GM12878 (cell line): ENCODE results near the gene SNRPD2. TPM values are rescaled to one million over a fixed set of nuclear protein-coding genes. Genes with fewer than 3 reads are reported as not detected.

Experiments used
- ATAC-seq: fragments of 200-7000 bp; cut with Tn5 transposase; 3 replicates; pipeline ENCODE4 v1.9.1; 2020; ENCODE audit warnings: mild to moderate bottlenecking, moderate library complexity
- BruUV-seq: library from RNA; stranded (reverse); fragments of 400-500 nt; replicated peaks from 2 replicates; lab custom pipeline; 2021; lab: Mats Ljungman, UMichigan
- CTCF ChIA-PET: fragments of 300-600 bp; sonication (Branson Sonifier 250); formaldehyde crosslinking; extraction: SDS; loops from one replicate; lab custom pipeline; 2021; ENCODE audit warnings: inconsistent platforms; lab: Yijun Ruan, JAX
- POLR2A ChIA-PET: fragments of 350-600 bp; formaldehyde crosslinking; extraction: SDS; loops from one replicate; lab custom pipeline; 2021; ENCODE audit warnings: inconsistent platforms; lab: Charles Lee
- RAD21 ChIA-PET: fragments of 300-600 bp; sonication (Branson Sonifier 250); formaldehyde crosslinking; loops from one replicate; lab custom pipeline; 2023; ENCODE audit warnings: antibody characterized with exemption; ENCODE audit not compliant: unreplicated experiment; lab: Charles Lee
- SMC1A ChIA-PET: fragments of 300-600 bp; sonication (Branson Sonifier 250); formaldehyde crosslinking; loops from one replicate; lab custom pipeline; 2023; ENCODE audit not compliant: unreplicated experiment, uncharacterized antibody; lab: Charles Lee
- DNase-seq: peaks from one replicate; pipeline ENCODE4 v3.0.0-alpha.2; 2011; ENCODE audit warnings: low read depth, low spot score
- FAIRE-seq: peaks from 3 replicates; lab custom pipeline; 2011; peaks lifted over from hg19 to GRCh38; lab: Jason Lieb, UNC
- H2AFZ ChIP-seq: 2 replicates; pipeline ENCODE4 v1.6.0; 2011; ENCODE audit warnings: low read depth, low read length, control low read depth; ENCODE audit not compliant: control insufficient read depth
- H3K27ac ChIP-seq: 2 replicates; pipeline ENCODE4 v1.5.1; 2011; ENCODE audit warnings: control low read depth; ENCODE audit not compliant: control insufficient read depth, insufficient read depth
- H3K27me3 ChIP-seq, 2 experiments: replicated peaks in 1 of 2; 2 replicates each; pipeline versions ENCODE4 v1.6.0 to v1.6.1; 2011; ENCODE audit warnings: low read length in 1 of 2; ENCODE audit not compliant: control insufficient read depth in 2 of 2, insufficient read depth in 2 of 2
- H3K36me3 ChIP-seq, 2 experiments: 2 replicates each; pipeline ENCODE4 v1.5.1; 2011; ENCODE audit warnings: low read length in 1 of 2; ENCODE audit not compliant: control insufficient read depth in 2 of 2, insufficient read depth in 2 of 2
- H3K4me1 ChIP-seq: 2 replicates; pipeline ENCODE4 v1.6.1; 2011; ENCODE audit warnings: mild to moderate bottlenecking, low read length, moderate library complexity, mixed read lengths; ENCODE audit not compliant: control insufficient read depth, insufficient read depth
- H3K4me2 ChIP-seq: 2 replicates; pipeline ENCODE4 v1.6.0; 2011; ENCODE audit warnings: control low read depth; ENCODE audit not compliant: control insufficient read depth, insufficient read depth
- H3K4me3 ChIP-seq: fragments of 200-600 bp; sonication (generic); 2 replicates; pipeline ENCODE4 v1.5.1; 2016
- H3K79me2 ChIP-seq: 2 replicates; pipeline ENCODE4 v1.6.0; 2011; ENCODE audit warnings: low read length; ENCODE audit not compliant: control insufficient read depth, insufficient read depth
- H3K9ac ChIP-seq: 2 replicates; pipeline ENCODE4 v1.8.0; 2011; ENCODE audit warnings: low read length, control low read depth, mixed read lengths; ENCODE audit not compliant: control insufficient read depth, insufficient read depth
- H3K9me3 ChIP-seq: replicated peaks from 3 replicates; pipeline ENCODE4 v1.5.1; 2011; ENCODE audit warnings: mild to moderate bottlenecking, low read length; ENCODE audit not compliant: control insufficient read depth, insufficient read depth
- H4K20me1 ChIP-seq: 2 replicates; pipeline ENCODE4 v1.6.0; 2011; ENCODE audit not compliant: control insufficient read depth, insufficient read depth
- CREM ChIP-seq: IDR thresholded peaks from 2 replicates; pipeline ENCODE4 v1.6.1; 2014; ENCODE audit warnings: antibody characterized with exemption, low read depth
- EED ChIP-seq: sonication (generic); IDR thresholded peaks from 2 replicates; pipeline ENCODE4 v1.6.1; 2016; ENCODE audit warnings: antibody characterized with exemption, low read depth
- ESRRA ChIP-seq: IDR thresholded peaks from 2 replicates; pipeline ENCODE4 v1.6.1; 2012; ENCODE audit warnings: mild to moderate bottlenecking, low read length, improper control_type of control experiment
- FOS ChIP-seq: IDR thresholded peaks from 3 replicates; pipeline ENCODE4 v1.6.1; 2011; ENCODE audit warnings: borderline replicate concordance; ENCODE audit not compliant: insufficient read length; ENCODE audit errors: extremely low read depth
- HDGF ChIP-seq: fragments of 450-650 bp; IDR thresholded peaks from 2 replicates; pipeline ENCODE4 v1.6.1; 2016; ENCODE audit warnings: antibody characterized with exemption
- IKZF1 ChIP-seq: fragments of 450-650 bp; conservative IDR thresholded peaks from 2 replicates; pipeline ENCODE4 v1.6.1; 2017; ENCODE audit warnings: antibody characterized with exemption, mild to moderate bottlenecking
- KLF5 ChIP-seq: fragments of 450-650 bp; IDR thresholded peaks from 2 replicates; pipeline ENCODE4 v1.6.1; 2014; ENCODE audit warnings: mild to moderate bottlenecking; ENCODE audit not compliant: partially characterized antibody
- MTA2 ChIP-seq: fragments of 450-650 bp; IDR thresholded peaks from 2 replicates; pipeline ENCODE4 v1.6.1; 2016; ENCODE audit warnings: low read depth, mild to moderate bottlenecking, moderate library complexity
- MTA3 ChIP-seq: IDR thresholded peaks from 2 replicates; pipeline ENCODE4 v1.6.1; 2012; ENCODE audit warnings: low read length, inconsistent platforms, borderline replicate concordance
- NFYB ChIP-seq: IDR thresholded peaks from 2 replicates; pipeline ENCODE4 v1.6.1; 2011; ENCODE audit warnings: low read depth, mild to moderate bottlenecking, low read length, improper control_type of control experiment, moderate library complexity; ENCODE audit not compliant: insufficient read depth
- RCOR1 ChIP-seq: conservative IDR thresholded peaks from 2 replicates; pipeline ENCODE4 v1.6.1; 2012; ENCODE audit warnings: low read depth, low read length, improper control_type of control experiment
- RELA ChIP-seq: fragments of 450-650 bp; IDR thresholded peaks from 2 replicates; pipeline ENCODE4 v1.8.0; 2014; ENCODE audit warnings: borderline replicate concordance; ENCODE audit not compliant: partially characterized antibody
- SMAD5 ChIP-seq: IDR thresholded peaks from 2 replicates; pipeline ENCODE4 v1.6.1; 2016; ENCODE audit warnings: antibody characterized with exemption, low read depth
- WGBS: methylation state at CpG from one replicate; pipeline ENCODE4 v1.1.6; 2016; ENCODE audit warnings: low lambda C conversion rate; ENCODE audit not compliant: insufficient replicate concordance, insufficient coverage; ENCODE audit errors: missing lambda C conversion rate; 5-methylcytosine and 5-hydroxymethylcytosine counted together
- in situ Hi-C: fragments of 300-500 bp; cut with MboI; formaldehyde crosslinking; loops from 9 replicates; pipeline ENCODE4 v1.14.3; 2018; ENCODE audit warnings: mixed read lengths
- intact Hi-C: fragments of 100-400 bp; cut with micrococcal nuclease; formaldehyde crosslinking; loops from one replicate; pipeline ENCODE4 v1.14.2; 2022; ENCODE audit not compliant: unreplicated experiment
- polyA plus RNA-seq, 11 experiments: library from polyadenylated mRNA; depleted of rRNA in 4 of 11; unstranded in 6 of 11; stranded (reverse) in 5 of 11; fragments of >200 nt; fragmentation: Nextera tagmentation in 4 of 11; fragmentation: Illumina TruSeq in 1 of 11; extraction: Ambion mirVana in 4 of 11; extraction: Trizol in 1 of 11; gene quantifications; 1 replicate in 1 of 11; 2 replicates in 10 of 11; pipeline versions ENCODE4 v1.2.1 to v1.2.3, GENCODE V29; 2011 to 2016; ENCODE audit warnings: inconsistent platforms in 2 of 11, missing spikeins in 2 of 11, low read depth in 1 of 11
- total RNA-seq, 4 experiments: library from RNA; depleted of rRNA in 3 of 4; stranded (reverse); fragments of >200 nt in 3 of 4; fragmentation: Illumina TruSeq in 1 of 4; extraction: Trizol in 1 of 4; gene quantifications; 2 replicates each; pipeline versions ENCODE4 v1.2.1 to v1.2.3, GENCODE V29; 2013 to 2021
- TF ChIP-seq, protein P1 (sequence below): fragments of 450-650 bp; formaldehyde crosslinking; IDR thresholded peaks from 2 replicates; pipeline ENCODE4 v1.4.0; 2020; ENCODE audit warnings: mild to moderate bottlenecking, moderate library complexity
- TF ChIP-seq, protein P2 (sequence below): fragments of 450-650 bp; IDR thresholded peaks from 2 replicates; pipeline ENCODE4 v1.6.1; 2016; ENCODE audit warnings: mild to moderate bottlenecking
- TF ChIP-seq, protein P3 (sequence below): IDR thresholded peaks from 2 replicates; pipeline ENCODE4 v1.6.1; 2012; ENCODE audit warnings: low read depth, low read length, improper control_type of control experiment

SNRPD2 gene
- total and polyA plus RNA-seq, 10 of the 15 experiments (the other 5 are each of a cell fraction or from before 2014, with no cell fraction given) = 526 to 3,621 (median 951) TPM

DNA sequence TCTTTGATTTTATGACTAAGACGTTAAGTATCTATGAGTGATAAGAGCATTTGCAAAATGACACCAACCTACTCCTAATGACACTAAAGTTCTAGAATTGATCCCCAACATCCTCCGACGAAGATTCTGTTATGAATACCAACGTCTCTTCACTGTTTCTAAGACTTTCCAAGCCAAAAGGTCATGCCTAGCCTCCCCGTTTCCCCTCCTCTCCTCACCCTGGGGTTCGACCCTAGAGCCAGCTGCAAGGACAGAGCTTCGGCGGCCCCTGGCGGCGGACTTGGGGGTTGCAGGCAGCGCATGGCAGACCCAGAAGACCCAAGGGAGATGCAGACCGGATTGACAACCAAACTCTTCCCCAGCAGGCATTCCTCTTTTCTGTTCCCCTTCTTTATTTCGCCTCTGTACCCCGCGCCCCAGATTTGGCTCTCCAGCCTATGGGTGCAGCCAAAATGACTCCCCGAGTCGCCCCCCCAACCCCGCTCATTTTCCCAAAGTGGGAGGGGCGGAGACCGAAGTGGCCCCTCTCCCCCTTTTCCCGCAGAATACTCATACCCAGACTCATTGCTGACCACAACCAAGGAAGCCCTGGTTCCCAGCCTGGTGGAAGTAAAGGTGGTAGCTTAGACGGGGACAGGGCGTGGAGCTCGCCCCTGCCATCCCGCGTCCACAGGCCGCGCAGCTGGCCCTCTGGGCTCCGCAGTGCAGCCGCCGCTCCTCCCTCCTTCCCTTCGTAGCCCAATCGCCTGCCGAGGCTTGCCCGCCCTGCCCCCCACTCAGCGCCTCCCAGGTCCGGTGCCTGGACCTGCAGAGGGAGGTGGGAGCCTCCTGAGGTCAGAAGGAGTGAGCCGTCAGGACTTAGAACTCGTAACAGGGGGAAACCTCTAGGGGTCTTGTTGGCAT, 48.5 kb downstream of the SNRPD2 start:
- DNase-seq = peak; percentile 84
- in situ Hi-C loops = loop anchor here (10.0 kb wide), 1 partner anchor 118 kb away; no protein-coding TSS in a partner anchor
- Histone ChIP-seq H3K9me3 (no peaks in the 10 kb centered on the region), H3K79me2 (peaks cover 9% of the 10 kb centered on the region), H3K4me2 (peak overlapping the region; percentile 81), H2AFZ (peak overlapping the region; percentile 51), H3K4me1 (peaks cover 33% of the 10 kb centered on the region), H3K9ac (peak overlapping the region; percentile 82; the same call in 1 of the 2 replicates), H3K36me3 (no peaks in the 10 kb centered on the region), H3K4me3 (peak overlapping the region; percentile 53), H3K27me3 (no peaks in the 10 kb centered on the region), H4K20me1 (no peaks in the 10 kb centered on the region), H3K27ac (peak overlapping the region; percentile 74)
- 1% methylated on average over 37 of the region's 39 CpGs for WGBS
- peak; percentile 38 for ATAC-seq
- CTCF ChIA-PET = interaction anchor here (0.6 to 3.9 kb wide), 42 partner anchors 10 to 215 kb away, joined by 3 to 43 read pairs (median 5); partner anchors contain the start of genes FOSB, GIPR, QPCTL and RTN2
- peak; percentile 95 for FAIRE-seq
- POLR2A ChIA-PET = interaction anchor here (0.6 to 3.7 kb wide), 15 partner anchors 12 to 959 kb away, joined by 3 to 25 read pairs (median 6); partner anchors contain the start of genes FBXO46, GIPR and VASP
- SMC1A ChIA-PET = interaction anchor here (0.6 to 5.3 kb wide), 13 partner anchors 25 to 215 kb away, joined by 3 to 39 read pairs (median 4); partner anchors contain the start of genes GIPR and OPA3
- BruUV-seq = no TSS peak
- RAD21 ChIA-PET = interaction anchor here (0.6 to 4.3 kb wide), 19 partner anchors 13 to 241 kb away, joined by 3 to 47 read pairs (median 5); partner anchors contain the start of genes GIPR, OPA3 and SIX5
- intact Hi-C loops = loop anchor here (1.0 to 10.0 kb wide), 5 partner anchors 28 to 238 kb away; partner anchors contain the start of genes POLR1G, PPP1R13L and VASP
- TF ChIP-seq CREM (peak; percentile 65), SMAD5 (no peak), ESRRA (no peak), RELA (peak; percentile 57), EED (peak; percentile 75), NFYB (no peak), MTA3 (no peak), RCOR1 (no peak), FOS (no peak), IKZF1 (peak; percentile 61), KLF5 (no peak), MTA2 (no peak), HDGF (no peak)
- TF ChIP-seq, protein P1, sequence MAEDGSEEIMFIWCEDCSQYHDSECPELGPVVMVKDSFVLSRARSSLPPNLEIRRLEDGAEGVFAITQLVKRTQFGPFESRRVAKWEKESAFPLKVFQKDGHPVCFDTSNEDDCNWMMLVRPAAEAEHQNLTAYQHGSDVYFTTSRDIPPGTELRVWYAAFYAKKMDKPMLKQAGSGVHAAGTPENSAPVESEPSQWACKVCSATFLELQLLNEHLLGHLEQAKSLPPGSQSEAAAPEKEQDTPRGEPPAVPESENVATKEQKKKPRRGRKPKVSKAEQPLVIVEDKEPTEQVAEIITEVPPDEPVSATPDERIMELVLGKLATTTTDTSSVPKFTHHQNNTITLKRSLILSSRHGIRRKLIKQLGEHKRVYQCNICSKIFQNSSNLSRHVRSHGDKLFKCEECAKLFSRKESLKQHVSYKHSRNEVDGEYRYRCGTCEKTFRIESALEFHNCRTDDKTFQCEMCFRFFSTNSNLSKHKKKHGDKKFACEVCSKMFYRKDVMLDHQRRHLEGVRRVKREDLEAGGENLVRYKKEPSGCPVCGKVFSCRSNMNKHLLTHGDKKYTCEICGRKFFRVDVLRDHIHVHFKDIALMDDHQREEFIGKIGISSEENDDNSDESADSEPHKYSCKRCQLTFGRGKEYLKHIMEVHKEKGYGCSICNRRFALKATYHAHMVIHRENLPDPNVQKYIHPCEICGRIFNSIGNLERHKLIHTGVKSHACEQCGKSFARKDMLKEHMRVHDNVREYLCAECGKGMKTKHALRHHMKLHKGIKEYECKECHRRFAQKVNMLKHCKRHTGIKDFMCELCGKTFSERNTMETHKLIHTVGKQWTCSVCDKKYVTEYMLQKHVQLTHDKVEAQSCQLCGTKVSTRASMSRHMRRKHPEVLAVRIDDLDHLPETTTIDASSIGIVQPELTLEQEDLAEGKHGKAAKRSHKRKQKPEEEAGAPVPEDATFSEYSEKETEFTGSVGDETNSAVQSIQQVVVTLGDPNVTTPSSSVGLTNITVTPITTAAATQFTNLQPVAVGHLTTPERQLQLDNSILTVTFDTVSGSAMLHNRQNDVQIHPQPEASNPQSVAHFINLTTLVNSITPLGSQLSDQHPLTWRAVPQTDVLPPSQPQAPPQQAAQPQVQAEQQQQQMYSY (CRISPR knock-in tag) = no peak
- TF ChIP-seq, protein P2, sequence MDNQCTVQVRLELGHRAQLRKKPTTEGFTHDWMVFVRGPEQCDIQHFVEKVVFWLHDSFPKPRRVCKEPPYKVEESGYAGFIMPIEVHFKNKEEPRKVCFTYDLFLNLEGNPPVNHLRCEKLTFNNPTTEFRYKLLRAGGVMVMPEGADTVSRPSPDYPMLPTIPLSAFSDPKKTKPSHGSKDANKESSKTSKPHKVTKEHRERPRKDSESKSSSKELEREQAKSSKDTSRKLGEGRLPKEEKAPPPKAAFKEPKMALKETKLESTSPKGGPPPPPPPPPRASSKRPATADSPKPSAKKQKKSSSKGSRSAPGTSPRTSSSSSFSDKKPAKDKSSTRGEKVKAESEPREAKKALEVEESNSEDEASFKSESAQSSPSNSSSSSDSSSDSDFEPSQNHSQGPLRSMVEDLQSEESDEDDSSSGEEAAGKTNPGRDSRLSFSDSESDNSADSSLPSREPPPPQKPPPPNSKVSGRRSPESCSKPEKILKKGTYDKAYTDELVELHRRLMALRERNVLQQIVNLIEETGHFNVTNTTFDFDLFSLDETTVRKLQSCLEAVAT = no peak
- TF ChIP-seq, protein P3, sequence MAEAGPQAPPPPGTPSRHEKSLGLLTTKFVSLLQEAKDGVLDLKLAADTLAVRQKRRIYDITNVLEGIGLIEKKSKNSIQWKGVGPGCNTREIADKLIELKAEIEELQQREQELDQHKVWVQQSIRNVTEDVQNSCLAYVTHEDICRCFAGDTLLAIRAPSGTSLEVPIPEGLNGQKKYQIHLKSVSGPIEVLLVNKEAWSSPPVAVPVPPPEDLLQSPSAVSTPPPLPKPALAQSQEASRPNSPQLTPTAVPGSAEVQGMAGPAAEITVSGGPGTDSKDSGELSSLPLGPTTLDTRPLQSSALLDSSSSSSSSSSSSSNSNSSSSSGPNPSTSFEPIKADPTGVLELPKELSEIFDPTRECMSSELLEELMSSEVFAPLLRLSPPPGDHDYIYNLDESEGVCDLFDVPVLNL = no peak
